ENCODE measurements around the gene DPY19L3.

- TF ChIP-seq POLR2AphosphoS5 (IDR thresholded peaks at IDR 0.05), result no peak
- TF ChIP-seq, protein P1, sequence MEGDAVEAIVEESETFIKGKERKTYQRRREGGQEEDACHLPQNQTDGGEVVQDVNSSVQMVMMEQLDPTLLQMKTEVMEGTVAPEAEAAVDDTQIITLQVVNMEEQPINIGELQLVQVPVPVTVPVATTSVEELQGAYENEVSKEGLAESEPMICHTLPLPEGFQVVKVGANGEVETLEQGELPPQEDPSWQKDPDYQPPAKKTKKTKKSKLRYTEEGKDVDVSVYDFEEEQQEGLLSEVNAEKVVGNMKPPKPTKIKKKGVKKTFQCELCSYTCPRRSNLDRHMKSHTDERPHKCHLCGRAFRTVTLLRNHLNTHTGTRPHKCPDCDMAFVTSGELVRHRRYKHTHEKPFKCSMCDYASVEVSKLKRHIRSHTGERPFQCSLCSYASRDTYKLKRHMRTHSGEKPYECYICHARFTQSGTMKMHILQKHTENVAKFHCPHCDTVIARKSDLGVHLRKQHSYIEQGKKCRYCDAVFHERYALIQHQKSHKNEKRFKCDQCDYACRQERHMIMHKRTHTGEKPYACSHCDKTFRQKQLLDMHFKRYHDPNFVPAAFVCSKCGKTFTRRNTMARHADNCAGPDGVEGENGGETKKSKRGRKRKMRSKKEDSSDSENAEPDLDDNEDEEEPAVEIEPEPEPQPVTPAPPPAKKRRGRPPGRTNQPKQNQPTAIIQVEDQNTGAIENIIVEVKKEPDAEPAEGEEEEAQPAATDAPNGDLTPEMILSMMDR (IDR thresholded peaks at IDR 0.05; ENCODE audit: poor library complexity, severe bottlenecking), result no peak
- no peak for TF ChIP-seq EZH2 (IDR thresholded peaks at IDR 0.05; ENCODE audit: borderline replicate concordance, insufficient read depth, low read length, poor library complexity, severe bottlenecking)
- TF ChIP-seq TAF1 (IDR thresholded peaks at IDR 0.05; ENCODE audit: low read depth), result no peak
- no peak for TF ChIP-seq RAD21 (conservative IDR thresholded peaks at IDR 0.05)
- TF ChIP-seq EP300 (conservative IDR thresholded peaks at IDR 0.05; ENCODE audit: poor library complexity, severe bottlenecking), result no peak
- no peak for TF ChIP-seq MXI1 (conservative IDR thresholded peaks at IDR 0.05; ENCODE audit: poor library complexity, severe bottlenecking)
- TF ChIP-seq SMC3 (conservative IDR thresholded peaks at IDR 0.05; ENCODE audit: poor library complexity), result no peak
- TF ChIP-seq, protein P2, sequence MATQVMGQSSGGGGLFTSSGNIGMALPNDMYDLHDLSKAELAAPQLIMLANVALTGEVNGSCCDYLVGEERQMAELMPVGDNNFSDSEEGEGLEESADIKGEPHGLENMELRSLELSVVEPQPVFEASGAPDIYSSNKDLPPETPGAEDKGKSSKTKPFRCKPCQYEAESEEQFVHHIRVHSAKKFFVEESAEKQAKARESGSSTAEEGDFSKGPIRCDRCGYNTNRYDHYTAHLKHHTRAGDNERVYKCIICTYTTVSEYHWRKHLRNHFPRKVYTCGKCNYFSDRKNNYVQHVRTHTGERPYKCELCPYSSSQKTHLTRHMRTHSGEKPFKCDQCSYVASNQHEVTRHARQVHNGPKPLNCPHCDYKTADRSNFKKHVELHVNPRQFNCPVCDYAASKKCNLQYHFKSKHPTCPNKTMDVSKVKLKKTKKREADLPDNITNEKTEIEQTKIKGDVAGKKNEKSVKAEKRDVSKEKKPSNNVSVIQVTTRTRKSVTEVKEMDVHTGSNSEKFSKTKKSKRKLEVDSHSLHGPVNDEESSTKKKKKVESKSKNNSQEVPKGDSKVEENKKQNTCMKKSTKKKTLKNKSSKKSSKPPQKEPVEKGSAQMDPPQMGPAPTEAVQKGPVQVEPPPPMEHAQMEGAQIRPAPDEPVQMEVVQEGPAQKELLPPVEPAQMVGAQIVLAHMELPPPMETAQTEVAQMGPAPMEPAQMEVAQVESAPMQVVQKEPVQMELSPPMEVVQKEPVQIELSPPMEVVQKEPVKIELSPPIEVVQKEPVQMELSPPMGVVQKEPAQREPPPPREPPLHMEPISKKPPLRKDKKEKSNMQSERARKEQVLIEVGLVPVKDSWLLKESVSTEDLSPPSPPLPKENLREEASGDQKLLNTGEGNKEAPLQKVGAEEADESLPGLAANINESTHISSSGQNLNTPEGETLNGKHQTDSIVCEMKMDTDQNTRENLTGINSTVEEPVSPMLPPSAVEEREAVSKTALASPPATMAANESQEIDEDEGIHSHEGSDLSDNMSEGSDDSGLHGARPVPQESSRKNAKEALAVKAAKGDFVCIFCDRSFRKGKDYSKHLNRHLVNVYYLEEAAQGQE (IDR thresholded peaks at IDR 0.05; ENCODE audit: borderline replicate concordance), result no peak
These were observed 54.9 kb downstream of the DPY19L3 start for GRCh38 chr19:32460476-32460875.

All from neural cell (in vitro differentiated cells).